NCI-H1417 treated with DMSO at 0.1 percent for 48 hours (cell line): ENCODE results near the gene SCYL3.
"Not testable (repeated sequence)": the region's sequence is repeated elsewhere in the genome, so short reads cannot be mapped to it uniquely, and the experiment has no call there.

Experiments
- DNase-seq: peaks from one replicate; lab custom pipeline; 2025; lab: John Stamatoyannopoulos, UW

Gene SCYL3

DNA sequence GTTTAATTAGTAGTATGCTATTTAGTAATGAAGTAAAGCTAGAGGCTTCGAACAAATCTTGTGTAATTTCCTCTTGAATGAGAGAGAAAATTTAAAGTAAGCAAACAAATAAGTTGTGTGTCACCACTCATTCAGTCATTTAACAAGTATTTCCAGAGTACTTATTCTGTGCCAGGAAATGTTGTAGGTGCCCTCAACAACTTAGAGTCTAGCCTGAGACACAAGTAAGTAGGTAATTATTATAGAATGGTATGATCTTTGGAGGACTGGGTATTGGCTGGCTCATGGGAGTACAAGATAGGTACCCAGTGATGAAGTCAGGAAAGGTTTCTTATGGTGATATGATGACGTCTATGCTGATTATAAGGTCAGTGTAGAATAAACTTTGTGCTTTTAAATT is 81.6 kb downstream of the SCYL3 start:
- DNase-seq, result no peak

DNA sequence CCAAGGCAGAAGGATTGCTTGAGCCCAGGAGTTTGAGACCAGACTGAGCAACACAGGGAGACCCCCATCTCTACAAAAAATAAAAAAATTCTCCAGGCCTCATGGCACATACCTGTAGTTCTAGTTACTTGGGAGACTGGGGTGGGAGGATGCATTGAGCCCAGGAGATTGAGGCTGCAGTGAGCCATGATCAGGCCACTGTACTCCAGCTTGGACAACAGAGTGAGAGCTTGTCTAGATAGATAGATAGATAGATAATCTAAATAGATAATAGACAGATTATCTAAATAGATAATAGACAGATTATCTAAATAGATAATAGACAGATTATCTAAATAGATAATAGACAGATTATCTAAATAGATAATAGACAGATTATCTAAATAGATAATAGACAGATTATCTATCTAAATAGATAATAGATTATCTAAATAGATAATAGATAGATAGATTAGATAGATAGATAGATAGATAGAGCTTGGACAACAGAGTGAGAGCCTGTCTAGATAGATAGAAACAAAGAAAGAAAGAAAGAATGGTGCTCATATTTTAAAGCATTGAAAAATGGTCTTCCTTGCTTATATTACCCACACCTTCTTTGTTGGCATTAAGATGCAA is 82.2 kb downstream of the SCYL3 start:
- DNase-seq, result not testable (repeated sequence)

DNA sequence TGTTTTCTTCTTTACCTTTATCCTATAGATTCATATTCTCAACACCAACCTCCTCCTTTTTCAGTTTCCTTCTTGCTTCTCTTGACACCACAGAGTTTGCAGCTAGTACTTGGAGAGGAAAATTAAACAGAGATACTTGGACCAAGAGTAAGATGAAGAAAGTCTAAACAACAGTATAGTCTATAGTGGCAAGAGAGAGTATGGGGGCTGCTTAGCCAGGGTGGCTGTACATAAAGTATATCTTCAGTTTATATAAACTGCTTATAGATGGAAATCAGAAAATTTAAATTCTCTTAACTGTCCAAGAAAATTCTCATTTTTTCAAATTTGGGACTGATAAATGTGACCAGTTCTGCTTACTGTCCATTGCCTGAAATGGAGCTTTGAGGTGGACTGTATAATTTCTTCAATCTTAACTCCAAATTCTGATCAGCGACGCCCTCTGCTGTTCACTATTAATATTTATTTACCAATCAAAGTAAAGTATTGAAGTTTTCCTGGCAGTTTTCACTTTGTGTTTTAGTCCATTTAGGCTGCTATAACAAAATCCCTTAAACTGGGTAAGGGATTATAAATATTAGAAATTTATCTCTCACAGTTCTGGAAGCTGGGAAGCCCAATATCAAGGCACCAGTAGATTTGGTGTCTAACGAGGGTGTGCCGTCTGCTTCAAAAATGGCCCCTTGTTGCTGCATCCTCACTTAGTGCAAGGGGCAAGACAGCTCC is 84.2 kb downstream of the SCYL3 start:
- DNase-seq, result no peak

DNA sequence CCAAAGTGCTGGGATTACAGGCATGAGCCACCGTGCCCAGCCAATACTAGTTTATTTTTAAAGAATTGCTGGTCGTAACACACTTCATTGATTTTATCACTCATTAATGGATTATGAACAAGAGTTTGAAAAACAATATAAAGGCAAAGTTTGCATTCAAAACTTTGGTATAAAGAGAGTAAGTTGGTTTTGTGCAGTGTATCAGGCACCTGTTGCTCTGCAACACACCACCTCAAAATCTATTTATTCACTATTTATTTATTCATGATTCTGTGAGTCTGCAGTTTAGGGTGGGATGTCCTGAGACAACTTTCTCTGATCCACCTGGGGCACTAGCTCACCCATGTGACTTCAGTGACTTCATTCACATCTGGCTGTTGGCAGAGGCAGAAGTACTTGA is 88.8 kb downstream of the SCYL3 start:
- no peak for DNase-seq

DNA sequence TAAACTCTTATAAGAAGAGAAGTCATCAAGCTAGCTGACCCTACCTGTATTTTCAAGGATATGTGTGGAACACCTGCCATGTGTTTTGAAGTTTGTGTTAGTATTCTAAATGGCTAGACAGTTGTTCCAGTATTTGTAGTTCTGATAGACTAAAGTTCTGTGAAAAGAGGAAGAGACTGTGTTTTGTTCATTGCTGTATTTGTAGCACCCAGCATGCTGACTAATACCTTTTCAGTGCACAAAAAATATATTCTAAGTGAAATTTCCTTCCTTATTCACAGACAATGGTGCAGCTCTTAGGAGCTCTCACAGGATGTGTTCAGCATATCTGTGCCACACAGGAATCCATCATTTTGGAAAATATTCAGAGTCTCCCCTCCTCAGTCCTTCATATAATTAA is 90.8 kb downstream of the SCYL3 start:
- DNase-seq, result no peak
